NB4 (cell line): ENCODE measurements around the gene SCN2B.
A peak's percentile ranks its signal among the peaks of the same experiment; 100 is the strongest.

Experiments used
- DNase-seq: peaks from one replicate; pipeline ENCODE4 v3.0.0; 2010; ENCODE audit warnings: low read depth
- H3K4me3 ChIP-seq: one replicate; pipeline ENCODE4 v1.5.1; 2011; ENCODE audit warnings: mild to moderate bottlenecking, low read depth, low read length, moderate library complexity
- MYC ChIP-seq: IDR thresholded peaks from 2 replicates; pipeline ENCODE4 v1.6.1; 2011; ENCODE audit warnings: low read depth, low read length
- POLR2A ChIP-seq: IDR thresholded peaks from 2 replicates; pipeline ENCODE4 v1.6.1; 2011; ENCODE audit warnings: mild to moderate bottlenecking; ENCODE audit not compliant: insufficient read length; ENCODE audit errors: extremely low read depth
- TF ChIP-seq, protein P1 (sequence below): IDR thresholded peaks from one replicate; pipeline ENCODE4 v1.5.1; 2012; ENCODE audit warnings: low read depth, low read length
- TF ChIP-seq, protein P2 (sequence below): IDR thresholded peaks from 2 replicates; pipeline ENCODE4 v1.6.1; 2011; ENCODE audit warnings: low read depth, low read length

The SCN2B gene, protein sequence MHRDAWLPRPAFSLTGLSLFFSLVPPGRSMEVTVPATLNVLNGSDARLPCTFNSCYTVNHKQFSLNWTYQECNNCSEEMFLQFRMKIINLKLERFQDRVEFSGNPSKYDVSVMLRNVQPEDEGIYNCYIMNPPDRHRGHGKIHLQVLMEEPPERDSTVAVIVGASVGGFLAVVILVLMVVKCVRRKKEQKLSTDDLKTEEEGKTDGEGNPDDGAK

DNA sequence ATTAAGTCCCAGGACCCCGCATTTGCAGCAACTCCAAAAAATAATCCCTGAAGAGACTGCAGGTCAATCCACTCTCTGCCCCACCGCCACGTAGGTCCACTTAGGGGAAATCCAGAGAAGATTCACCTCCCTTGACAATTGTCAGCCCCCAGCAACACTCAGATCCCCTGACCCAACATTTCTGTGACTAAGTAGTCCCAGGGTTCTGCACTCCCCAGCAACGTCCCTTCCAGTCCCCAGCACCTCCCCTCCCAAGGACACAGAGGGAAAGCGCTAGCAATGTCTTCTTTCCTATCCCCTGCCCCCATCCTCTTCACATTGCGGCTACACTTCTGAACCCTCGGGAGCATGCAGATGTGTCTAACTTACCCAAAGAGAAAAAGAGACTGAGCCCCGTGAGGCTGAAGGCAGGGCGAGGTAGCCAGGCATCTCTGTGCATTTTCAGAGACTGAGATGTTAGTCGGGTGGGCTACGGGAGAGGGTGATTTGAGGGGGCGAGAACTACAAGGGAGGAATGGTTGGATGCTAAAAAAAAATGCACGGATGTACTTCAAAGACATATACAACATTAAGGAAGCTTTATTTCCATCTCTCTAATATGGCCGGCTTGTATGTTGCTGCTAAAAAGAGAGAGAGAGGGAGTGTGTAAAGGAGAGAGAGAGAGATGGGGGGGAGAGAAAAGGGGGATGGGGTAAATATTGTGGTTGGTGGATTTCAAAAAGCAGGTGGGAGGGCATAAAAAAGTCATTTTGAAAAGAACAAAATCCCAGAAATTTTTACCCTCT is at the start of gene SCN2B:
TSS of gene SCN2B (minus strand) at position 647 of the 785 bp plus-strand sequence. CDS start at position 439, 208 bp downstream.
- TF ChIP-seq, protein P1, sequence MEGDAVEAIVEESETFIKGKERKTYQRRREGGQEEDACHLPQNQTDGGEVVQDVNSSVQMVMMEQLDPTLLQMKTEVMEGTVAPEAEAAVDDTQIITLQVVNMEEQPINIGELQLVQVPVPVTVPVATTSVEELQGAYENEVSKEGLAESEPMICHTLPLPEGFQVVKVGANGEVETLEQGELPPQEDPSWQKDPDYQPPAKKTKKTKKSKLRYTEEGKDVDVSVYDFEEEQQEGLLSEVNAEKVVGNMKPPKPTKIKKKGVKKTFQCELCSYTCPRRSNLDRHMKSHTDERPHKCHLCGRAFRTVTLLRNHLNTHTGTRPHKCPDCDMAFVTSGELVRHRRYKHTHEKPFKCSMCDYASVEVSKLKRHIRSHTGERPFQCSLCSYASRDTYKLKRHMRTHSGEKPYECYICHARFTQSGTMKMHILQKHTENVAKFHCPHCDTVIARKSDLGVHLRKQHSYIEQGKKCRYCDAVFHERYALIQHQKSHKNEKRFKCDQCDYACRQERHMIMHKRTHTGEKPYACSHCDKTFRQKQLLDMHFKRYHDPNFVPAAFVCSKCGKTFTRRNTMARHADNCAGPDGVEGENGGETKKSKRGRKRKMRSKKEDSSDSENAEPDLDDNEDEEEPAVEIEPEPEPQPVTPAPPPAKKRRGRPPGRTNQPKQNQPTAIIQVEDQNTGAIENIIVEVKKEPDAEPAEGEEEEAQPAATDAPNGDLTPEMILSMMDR = no peak
- TF ChIP-seq MYC (no peak), POLR2A (no peak)
- TF ChIP-seq, protein P2, sequence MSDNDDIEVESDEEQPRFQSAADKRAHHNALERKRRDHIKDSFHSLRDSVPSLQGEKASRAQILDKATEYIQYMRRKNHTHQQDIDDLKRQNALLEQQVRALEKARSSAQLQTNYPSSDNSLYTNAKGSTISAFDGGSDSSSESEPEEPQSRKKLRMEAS = no peak
- no peak within 1 kb of the TSS for H3K4me3 ChIP-seq
- DNase-seq = no peak

- H3K4me3 ChIP-seq = no peak within 1 kb of the TSS
- TF ChIP-seq MYC (peak; percentile 45; the same call in 1 of the 2 replicates), POLR2A (no peak)
- TF ChIP-seq, protein P1 = no peak
- TF ChIP-seq, protein P2 = peak; percentile 88
- DNase-seq = peak; percentile 73
These were observed 48.2 kb upstream of the SCN2B start, which contains the start of gene JAML for GRCh38 chr11:118224511-118225188. JAML (minus strand) TSS chr11:118225011; CDS start chr11:118214866, 10,145 bp downstream.

GRCh38 chr11:118223992-118224391 is 47.6 kb upstream of the SCN2B start:
- no peak overlapping the region for H3K4me3 ChIP-seq
- TF ChIP-seq MYC (no peak), POLR2A (no peak)
- TF ChIP-seq, protein P1 = no peak
- TF ChIP-seq, protein P2 = no peak
- no peak for DNase-seq

GRCh38 chr11:118223570-118223969 is 47.1 kb upstream of the SCN2B start:
- TF ChIP-seq POLR2A = no peak
- no peak for TF ChIP-seq MYC
- TF ChIP-seq, protein P1 = no peak
- TF ChIP-seq, protein P2 = no peak
- no peak overlapping the region for H3K4me3 ChIP-seq
- no peak for DNase-seq

DNA sequence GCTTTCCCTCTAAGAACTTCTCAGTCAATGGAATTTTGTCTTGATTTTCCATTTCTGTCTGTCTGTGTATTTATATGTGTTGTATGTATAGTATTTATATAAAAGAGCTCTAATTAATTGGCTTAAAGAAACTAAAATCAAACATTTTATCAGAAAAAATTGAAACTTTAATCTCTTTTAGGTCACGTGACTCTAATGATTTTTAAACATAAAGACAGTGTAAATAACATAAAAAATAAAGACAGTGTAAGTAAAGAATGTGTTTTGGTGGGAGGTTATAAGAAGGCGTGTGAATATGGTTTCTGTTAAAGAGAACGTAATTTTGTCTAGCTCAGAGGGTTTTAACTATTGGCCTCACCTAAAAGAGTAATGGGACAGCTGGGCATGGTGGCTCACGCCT is 46.0 kb upstream of the SCN2B start:
- DNase-seq = no peak
- no peak overlapping the region for H3K4me3 ChIP-seq
- TF ChIP-seq, protein P1 = no peak
- TF ChIP-seq MYC = no peak
- no peak for TF ChIP-seq POLR2A
- TF ChIP-seq, protein P2 = no peak
